ENCODE results near the gene HLA-E. TPM values are rescaled to one million over a fixed set of nuclear protein-coding genes. Genes with fewer than 3 reads are reported as not detected.
"Not testable (repeated sequence)": the region's sequence is repeated elsewhere in the genome, so short reads cannot be mapped to it uniquely, and the experiment has no call there.

The HLA-E gene
- polyA plus RNA-seq, 3 donors = 870 to 944 (median 893) TPM

GRCh38 chr6:30485236-30485635, 4.1 kb upstream of the HLA-E start:
- H3K27me3 ChIP-seq (ENCODE audit: control insufficient read depth in 2 of 2, insufficient read depth in 2 of 2, low read length in 2 of 2) = peaks cover 27 to 31% of the 10 kb centered on the region in 2 donors
- peaks cover 0 to 12% (median 2%) of the 10 kb centered on the region in 7 donors for H3K9me3 Mint-ChIP-seq
- H2AFZ ChIP-seq (ENCODE audit: insufficient read depth, low read depth, low read length, poor library complexity, severe bottlenecking) = no peak overlapping the region
- no peak overlapping the region for H3K27ac ChIP-seq (ENCODE audit: low read depth in 1 of 2, low read length in 2 of 2)
- no CpG with 5 or more reads among the region's 3 CpGs for WGBS (ENCODE audit: insufficient coverage)
- H3K4me2 ChIP-seq (replicated peaks; ENCODE audit: extremely low read depth, low read length, poor library complexity, severe bottlenecking) = no peak overlapping the region
- peaks cover 8 to 11% of the 10 kb centered on the region in 2 donors for H3K36me3 Mint-ChIP-seq
- peaks cover 17% of the 10 kb centered on the region for H4K20me1 ChIP-seq (ENCODE audit: insufficient read depth, low read length)
- no peak overlapping the region for H3K9ac ChIP-seq (ENCODE audit: insufficient read depth, low read length, poor library complexity, severe bottlenecking)
- H3K79me2 ChIP-seq (ENCODE audit: insufficient read depth, low read length) = peaks cover 10% of the 10 kb centered on the region
- no peak for DNase-seq
- H3K36me3 ChIP-seq (replicated peaks in 1 of 2; ENCODE audit: control insufficient read depth in 1 of 2, insufficient read depth in 2 of 2, low read length in 2 of 2) = peaks cover 2% of the 10 kb centered on the region in 2 donors
- no peak overlapping the region for H3K27ac Mint-ChIP-seq
- peaks cover 5 to 17% of the 10 kb centered on the region in 2 donors for H3K9me3 ChIP-seq (replicated peaks in 1 of 2; ENCODE audit: control insufficient read depth in 1 of 2, insufficient read depth in 1 of 2, low read length in 2 of 2)
- H3K4me3 ChIP-seq (replicated peaks in 1 of 3; ENCODE audit: low read depth in 2 of 3, low read length in 3 of 3) = no peak overlapping the region
- H3K4me1 ChIP-seq (ENCODE audit: control insufficient read depth in 1 of 2, insufficient read depth in 2 of 2, low read length in 2 of 2) = peaks cover 9 to 13% of the 10 kb centered on the region in 2 donors
- peaks cover 29% of the 10 kb centered on the region for H3K4me1 Mint-ChIP-seq
- H3K4me3 Mint-ChIP-seq = no peak overlapping the region
- TF ChIP-seq, protein P1, sequence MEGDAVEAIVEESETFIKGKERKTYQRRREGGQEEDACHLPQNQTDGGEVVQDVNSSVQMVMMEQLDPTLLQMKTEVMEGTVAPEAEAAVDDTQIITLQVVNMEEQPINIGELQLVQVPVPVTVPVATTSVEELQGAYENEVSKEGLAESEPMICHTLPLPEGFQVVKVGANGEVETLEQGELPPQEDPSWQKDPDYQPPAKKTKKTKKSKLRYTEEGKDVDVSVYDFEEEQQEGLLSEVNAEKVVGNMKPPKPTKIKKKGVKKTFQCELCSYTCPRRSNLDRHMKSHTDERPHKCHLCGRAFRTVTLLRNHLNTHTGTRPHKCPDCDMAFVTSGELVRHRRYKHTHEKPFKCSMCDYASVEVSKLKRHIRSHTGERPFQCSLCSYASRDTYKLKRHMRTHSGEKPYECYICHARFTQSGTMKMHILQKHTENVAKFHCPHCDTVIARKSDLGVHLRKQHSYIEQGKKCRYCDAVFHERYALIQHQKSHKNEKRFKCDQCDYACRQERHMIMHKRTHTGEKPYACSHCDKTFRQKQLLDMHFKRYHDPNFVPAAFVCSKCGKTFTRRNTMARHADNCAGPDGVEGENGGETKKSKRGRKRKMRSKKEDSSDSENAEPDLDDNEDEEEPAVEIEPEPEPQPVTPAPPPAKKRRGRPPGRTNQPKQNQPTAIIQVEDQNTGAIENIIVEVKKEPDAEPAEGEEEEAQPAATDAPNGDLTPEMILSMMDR (IDR thresholded peaks at IDR 0.05) = no peak
- peaks cover 30 to 37% (median 33%) of the 10 kb centered on the region in 3 donors for H3K27me3 Mint-ChIP-seq (ENCODE audit: low read depth in 3 of 3)
- intact Hi-C loops (cut with micrococcal nuclease) = loop anchor here (5.0 to 10.0 kb wide), 2 partner anchors 132 to 240 kb away; partner anchors contain the start of genes MRPS18B (in 1 of the 2), PPP1R10 (in 1 of the 2) and TUBB (in 1 of the 2)

- H3K27ac ChIP-seq (ENCODE audit: low read depth in 1 of 2, low read length in 2 of 2) = no peak overlapping the region
- peaks cover 29% of the 10 kb centered on the region in 2 donors for H3K36me3 ChIP-seq (replicated peaks in 1 of 2; ENCODE audit: control insufficient read depth in 1 of 2, insufficient read depth in 2 of 2, low read length in 2 of 2)
- WGBS (ENCODE audit: insufficient coverage) = 89% methylated on average over 8 of the region's 9 CpGs
- Mint-ChIP-seq H3K4me1 (peaks cover 39% of the 10 kb centered on the region), H3K4me3 (peak overlapping the region in 1 of 2 donors; percentile 31), H3K9me3 (peaks cover 0 to 7% (median 3%) of the 10 kb centered on the region in 7 donors), H3K27ac (peak overlapping the region in 4 of 7 donors; percentile 44 to 64 (median 54)), H3K36me3 (peaks cover 29 to 32% of the 10 kb centered on the region in 2 donors), H3K27me3 (ENCODE audit: low read depth in 3 of 3) (peaks cover 9 to 17% (median 12%) of the 10 kb centered on the region in 3 donors)
- peaks cover 36% of the 10 kb centered on the region for H4K20me1 ChIP-seq (ENCODE audit: insufficient read depth, low read length)
- peaks cover 37% of the 10 kb centered on the region for H3K79me2 ChIP-seq (ENCODE audit: insufficient read depth, low read length)
- no peaks in the 10 kb centered on the region for H3K9me3 ChIP-seq (replicated peaks in 1 of 2; ENCODE audit: control insufficient read depth in 1 of 2, insufficient read depth in 1 of 2, low read length in 2 of 2)
- no peak overlapping the region for H3K9ac ChIP-seq (ENCODE audit: insufficient read depth, low read length, poor library complexity, severe bottlenecking)
- no peak overlapping the region for H2AFZ ChIP-seq (ENCODE audit: insufficient read depth, low read depth, low read length, poor library complexity, severe bottlenecking)
- H3K27me3 ChIP-seq (ENCODE audit: control insufficient read depth in 2 of 2, insufficient read depth in 2 of 2, low read length in 2 of 2) = peaks cover 7% of the 10 kb centered on the region in 2 donors
- H3K4me3 ChIP-seq (replicated peaks in 1 of 3; ENCODE audit: low read depth in 2 of 3, low read length in 3 of 3) = no peak overlapping the region
- no peak overlapping the region for H3K4me2 ChIP-seq (replicated peaks; ENCODE audit: extremely low read depth, low read length, poor library complexity, severe bottlenecking)
- H3K4me1 ChIP-seq (ENCODE audit: control insufficient read depth in 1 of 2, insufficient read depth in 2 of 2, low read length in 2 of 2) = peaks cover 28 to 33% of the 10 kb centered on the region in 2 donors
- TF ChIP-seq, protein P1 (IDR thresholded peaks at IDR 0.05) = no peak
- no peak for DNase-seq
- intact Hi-C loops (cut with micrococcal nuclease) = loop anchor here (5.0 to 10.0 kb wide), 2 partner anchors 129 to 237 kb away; partner anchors contain the start of genes MRPS18B (in 1 of the 2), PPP1R10 (in 1 of the 2) and TUBB (in 1 of the 2)
Measured at GRCh38 chr6:30487926-30488325, 1.4 kb upstream of the HLA-E start.

GRCh38 chr6:30488697-30489080, 620 bp upstream of the HLA-E start:
- Histone ChIP-seq H4K20me1 (ENCODE audit: insufficient read depth, low read length) (peaks cover 43% of the 10 kb centered on the region), H3K27ac (ENCODE audit: low read depth in 1 of 2, low read length in 2 of 2) (peak overlapping the region; percentile 91 to 95), H3K4me2 (replicated peaks; ENCODE audit: extremely low read depth, low read length, poor library complexity, severe bottlenecking) (peak overlapping the region; percentile 100), H3K9ac (ENCODE audit: insufficient read depth, low read length, poor library complexity, severe bottlenecking) (peak overlapping the region; percentile 99), H3K36me3 (replicated peaks in 1 of 2; ENCODE audit: control insufficient read depth in 1 of 2, insufficient read depth in 2 of 2, low read length in 2 of 2) (peaks cover 36 to 37% of the 10 kb centered on the region in 2 donors), H2AFZ (ENCODE audit: insufficient read depth, low read depth, low read length, poor library complexity, severe bottlenecking) (peak overlapping the region; percentile 47), H3K4me3 (replicated peaks in 1 of 3; ENCODE audit: low read depth in 2 of 3, low read length in 3 of 3) (peak overlapping the region in 2 of 3 experiments; percentile 10 to 99), H3K4me1 (ENCODE audit: control insufficient read depth in 1 of 2, insufficient read depth in 2 of 2, low read length in 2 of 2) (peaks cover 36 to 40% of the 10 kb centered on the region in 2 donors), H3K79me2 (ENCODE audit: insufficient read depth, low read length) (peaks cover 41% of the 10 kb centered on the region)
- not testable (repeated sequence) for DNase-seq; H3K9me3 ChIP-seq (replicated peaks in 1 of 2; ENCODE audit: control insufficient read depth in 1 of 2, insufficient read depth in 1 of 2, low read length in 2 of 2); H3K9me3 Mint-ChIP-seq; H3K27me3 ChIP-seq (ENCODE audit: control insufficient read depth in 2 of 2, insufficient read depth in 2 of 2, low read length in 2 of 2)
- intact Hi-C loops (cut with micrococcal nuclease) = loop anchor here (5.0 to 10.0 kb wide), 2 partner anchors 129 to 236 kb away; partner anchors contain the start of genes MRPS18B (in 1 of the 2), PPP1R10 (in 1 of the 2) and TUBB (in 1 of the 2)
- Mint-ChIP-seq H3K36me3 (peaks cover 34 to 39% of the 10 kb centered on the region in 2 donors), H3K27me3 (ENCODE audit: low read depth in 3 of 3) (peaks cover 2 to 12% (median 7%) of the 10 kb centered on the region in 3 donors), H3K4me1 (peaks cover 45% of the 10 kb centered on the region), H3K4me3 (peak overlapping the region; percentile 76 to 99), H3K27ac (peak overlapping the region; percentile 94 to 98 (median 97))
- WGBS (ENCODE audit: insufficient coverage) = 100% methylated on average over 1 of the region's 6 CpGs

All from CD14-positive monocyte (primary cell).